Measurements from ENCODE around the gene PPFIBP2. TPM values are rescaled to one million over a fixed set of nuclear protein-coding genes. Genes with fewer than 3 reads are reported as not detected.

Gene PPFIBP2
- total RNA-seq, 1 experiment from 2014 or later = 21.5 TPM

GRCh38 chr11:7537265-7537664 lies 23.5 kb downstream of the PPFIBP2 start:
- CTCF ChIA-PET = no interaction called here
- intact Hi-C loops (cut with micrococcal nuclease; ENCODE audit: unreplicated experiment) (no loop called here), in situ Hi-C loops (cut with HindIII; ENCODE audit: low pct_unique_long_range_greater_than_20kb, low sequenced_read_pairs) (no loop called here)
- BruUV-seq (replicated peaks) = no TSS peak
- ATAC-seq = no peak
- TF ChIP-seq POLR2AphosphoS5 (IDR thresholded peaks at IDR 0.05; ENCODE audit: low read depth, low read length) (no peak), REST (IDR thresholded peaks at IDR 0.05; ENCODE audit: insufficient read depth in 1 of 2, low read depth in 2 of 2, low read length in 1 of 2) (no peak), SIN3A (IDR thresholded peaks at IDR 0.05; ENCODE audit: borderline replicate concordance, insufficient read depth, low read depth, low read length) (no peak), CTCF (IDR thresholded peaks at IDR 0.05) (no peak)
- H3K4me3 ChIP-seq (ENCODE audit: low read depth in 2 of 2, low read length in 2 of 2) = no peak overlapping the region
- H3K27ac ChIP-seq (ENCODE audit: low read length) = no peak overlapping the region
- no peaks in the 10 kb centered on the region for H3K9me3 ChIP-seq (ENCODE audit: control insufficient read depth, insufficient read depth, low read depth, low read length)
- POLR2A ChIA-PET = no interaction called here
- no peak for DNase-seq (ENCODE audit: low read depth, low spot score)
- no peaks in the 10 kb centered on the region for H3K4me1 ChIP-seq (ENCODE audit: control insufficient read depth, insufficient read depth, low read length)
- H3K36me3 ChIP-seq (ENCODE audit: control insufficient read depth, insufficient read depth, low read length) = no peaks in the 10 kb centered on the region
- no peaks in the 10 kb centered on the region for H3K27me3 ChIP-seq (ENCODE audit: control insufficient read depth, insufficient read depth, low read length)

GRCh38 chr11:7538031-7538430 lies 24.2 kb downstream of the PPFIBP2 start:
- POLR2A ChIA-PET = no interaction called here
- CTCF ChIA-PET = no interaction called here
- in situ Hi-C loops (cut with HindIII; ENCODE audit: low pct_unique_long_range_greater_than_20kb, low sequenced_read_pairs) = no loop called here
- TF ChIP-seq POLR2AphosphoS5 (IDR thresholded peaks at IDR 0.05; ENCODE audit: low read depth, low read length) (no peak), REST (IDR thresholded peaks at IDR 0.05; ENCODE audit: insufficient read depth in 1 of 2, low read depth in 2 of 2, low read length in 1 of 2) (no peak), SIN3A (IDR thresholded peaks at IDR 0.05; ENCODE audit: borderline replicate concordance, insufficient read depth, low read depth, low read length) (no peak), TCF7L2 (IDR thresholded peaks at IDR 0.05; ENCODE audit: low read depth, low read length) (no peak), CTCF (IDR thresholded peaks at IDR 0.05) (no peak)
- H3K36me3 ChIP-seq (ENCODE audit: control insufficient read depth, insufficient read depth, low read length) = no peaks in the 10 kb centered on the region
- no peak overlapping the region for H3K4me3 ChIP-seq (ENCODE audit: low read depth in 2 of 2, low read length in 2 of 2)
- DNase-seq (ENCODE audit: low read depth, low spot score) (no peak), ATAC-seq (no peak)
- H3K9me3 ChIP-seq (ENCODE audit: control insufficient read depth, insufficient read depth, low read depth, low read length) = no peaks in the 10 kb centered on the region
- H3K4me1 ChIP-seq (ENCODE audit: control insufficient read depth, insufficient read depth, low read length) = peaks cover 2% of the 10 kb centered on the region; the same call in 1 of the 2 replicates
- intact Hi-C loops (cut with micrococcal nuclease; ENCODE audit: unreplicated experiment) = no loop called here
- no peaks in the 10 kb centered on the region for H3K27me3 ChIP-seq (ENCODE audit: control insufficient read depth, insufficient read depth, low read length)
- BruUV-seq (replicated peaks) = no TSS peak
- H3K27ac ChIP-seq (ENCODE audit: low read length) = no peak overlapping the region
